GM18867 (cell line): ENCODE data around the gene MGAT3.

Experiments
- ATAC-seq: cut with Tn5 transposase; IDR thresholded peaks from one replicate; pipeline ENCODE4 v1.9.1; 2021; ENCODE audit warnings: mild to moderate bottlenecking, moderate library complexity; ENCODE audit not compliant: unreplicated experiment

The MGAT3 gene

GRCh38 chr22:39525658-39525975 lies 68.8 kb downstream of the MGAT3 start:
- ATAC-seq, result no peak

DNA sequence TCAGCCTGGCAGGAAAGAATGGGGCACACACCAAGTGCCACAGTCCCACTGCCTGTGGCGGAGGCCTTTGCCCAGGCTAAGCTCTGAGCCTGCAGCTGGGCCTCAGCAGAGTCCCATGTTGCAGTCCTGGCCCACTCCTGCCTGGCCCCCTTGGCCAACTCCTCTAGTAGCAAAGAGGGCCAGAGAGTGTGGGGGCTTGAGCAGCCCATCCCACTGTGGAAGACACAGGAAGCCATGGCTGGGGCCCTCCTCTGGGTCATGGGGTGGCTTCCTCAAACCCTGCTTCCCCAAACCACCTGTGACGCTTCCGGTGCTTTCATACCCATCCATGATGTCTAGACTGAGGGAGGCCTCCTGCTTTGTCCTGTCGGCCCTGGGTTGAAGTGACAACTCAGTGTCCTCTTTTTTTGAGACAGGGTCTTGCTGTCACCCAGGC lies 69.9 kb downstream of the MGAT3 start:
- no peak for ATAC-seq

DNA sequence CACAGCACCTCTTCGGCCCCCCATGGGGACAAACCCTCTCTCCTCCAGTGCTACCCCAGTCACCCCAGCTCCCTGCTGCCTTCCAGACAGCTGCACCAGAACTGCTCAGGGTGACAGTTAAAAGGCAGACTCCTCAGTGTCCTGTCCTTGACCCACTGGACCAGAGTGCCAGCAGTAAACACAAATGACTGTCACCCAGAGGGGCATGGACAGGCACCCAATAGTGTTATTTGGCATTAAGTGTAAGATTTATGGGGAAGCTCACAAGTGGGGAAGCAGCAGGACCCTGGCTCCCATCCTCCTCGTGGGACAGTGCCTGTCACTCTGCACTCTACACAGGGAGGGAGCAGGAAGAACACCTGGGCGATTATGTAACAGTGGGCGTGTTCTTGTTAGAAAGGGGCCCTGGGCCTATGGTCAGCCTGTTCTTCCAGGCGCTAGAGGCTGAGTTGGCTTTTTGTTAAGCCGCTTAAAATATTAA lies 70.7 kb downstream of the MGAT3 start:
- ATAC-seq, result no peak

- ATAC-seq, result no peak
Measured at GRCh38 chr22:39528080-39528661, 71.4 kb downstream of the MGAT3 start.

- ATAC-seq, result peak; percentile 25
Measured at GRCh38 chr22:39528681-39529486, 72.1 kb downstream of the MGAT3 start.

DNA sequence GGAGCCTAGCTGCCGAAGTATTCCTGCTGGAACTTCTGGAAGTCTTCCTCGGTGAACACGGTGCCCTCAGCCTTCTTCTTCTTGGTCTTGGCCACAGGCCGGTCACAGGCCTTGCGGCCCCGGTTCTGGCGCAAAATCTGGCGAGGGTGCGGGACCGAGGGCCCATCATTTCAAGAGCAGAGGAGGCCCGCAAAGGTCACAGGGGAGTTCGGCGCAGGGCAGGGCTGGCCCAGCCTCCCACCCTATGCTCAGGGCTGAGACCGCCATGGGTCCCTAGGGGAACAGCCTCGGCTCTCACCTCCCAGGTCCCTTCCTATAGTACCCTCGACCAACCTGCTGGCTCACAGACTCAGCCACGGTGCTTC lies 72.7 kb downstream of the MGAT3 start:
- ATAC-seq, result no peak

GRCh38 chr22:39530116-39530515 lies 73.3 kb downstream of the MGAT3 start:
- no peak for ATAC-seq

- no peak for ATAC-seq
Measured at GRCh38 chr22:39530692-39531331, 74.0 kb downstream of the MGAT3 start.

DNA sequence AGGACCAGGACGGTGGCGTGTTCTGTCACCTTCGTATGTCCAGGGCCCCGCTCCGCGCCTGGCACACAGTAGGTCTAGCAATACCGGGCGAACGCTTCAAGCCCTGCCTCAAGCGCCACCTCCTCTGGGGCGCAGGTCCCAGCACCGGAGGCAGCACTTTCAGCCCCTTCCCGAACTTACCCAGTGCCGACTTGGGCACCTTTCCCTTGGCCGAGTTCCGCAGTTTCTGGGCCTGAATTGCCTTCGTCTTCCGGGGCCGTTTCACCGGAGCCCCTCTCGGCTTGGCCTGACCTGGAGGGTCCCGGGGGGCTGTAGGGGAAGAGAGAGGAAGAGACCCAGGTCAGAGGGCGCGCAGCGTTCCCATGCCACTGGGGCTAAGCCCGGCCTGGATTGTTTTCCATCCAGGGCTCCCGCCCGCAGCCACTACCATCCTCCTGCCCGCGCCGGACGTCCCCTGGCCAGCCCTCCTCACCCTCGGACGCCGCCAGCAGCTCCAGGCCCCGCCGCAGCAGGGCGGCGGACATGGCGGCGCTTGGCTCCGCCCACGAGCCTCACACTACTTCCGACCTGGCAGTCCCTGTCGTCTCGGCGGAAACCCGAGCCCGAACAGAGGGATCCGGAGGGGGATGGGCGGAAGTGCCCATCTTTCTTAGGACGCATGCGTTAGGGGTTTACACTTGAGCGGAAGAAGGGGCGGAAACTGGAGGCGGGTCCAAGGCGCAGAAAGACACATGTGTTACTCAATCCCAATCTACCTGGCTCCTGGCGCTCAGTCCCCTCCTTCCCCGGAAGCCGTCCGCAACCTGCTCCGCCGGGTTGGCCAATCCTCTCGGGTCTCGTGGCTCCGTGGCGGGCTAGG lies 75.6 kb downstream of the MGAT3 start, which contains the start of gene RPS19BP1:
Gene RPS19BP1, minus strand, starts transcription at position 534 of the 859 bp plus-strand sequence. Its CDS starts 10 bp downstream, at position 524.
- ATAC-seq, result peak; percentile 68

- no peak for ATAC-seq
Measured at GRCh38 chr22:39534092-39534506, 77.3 kb downstream of the MGAT3 start.

DNA sequence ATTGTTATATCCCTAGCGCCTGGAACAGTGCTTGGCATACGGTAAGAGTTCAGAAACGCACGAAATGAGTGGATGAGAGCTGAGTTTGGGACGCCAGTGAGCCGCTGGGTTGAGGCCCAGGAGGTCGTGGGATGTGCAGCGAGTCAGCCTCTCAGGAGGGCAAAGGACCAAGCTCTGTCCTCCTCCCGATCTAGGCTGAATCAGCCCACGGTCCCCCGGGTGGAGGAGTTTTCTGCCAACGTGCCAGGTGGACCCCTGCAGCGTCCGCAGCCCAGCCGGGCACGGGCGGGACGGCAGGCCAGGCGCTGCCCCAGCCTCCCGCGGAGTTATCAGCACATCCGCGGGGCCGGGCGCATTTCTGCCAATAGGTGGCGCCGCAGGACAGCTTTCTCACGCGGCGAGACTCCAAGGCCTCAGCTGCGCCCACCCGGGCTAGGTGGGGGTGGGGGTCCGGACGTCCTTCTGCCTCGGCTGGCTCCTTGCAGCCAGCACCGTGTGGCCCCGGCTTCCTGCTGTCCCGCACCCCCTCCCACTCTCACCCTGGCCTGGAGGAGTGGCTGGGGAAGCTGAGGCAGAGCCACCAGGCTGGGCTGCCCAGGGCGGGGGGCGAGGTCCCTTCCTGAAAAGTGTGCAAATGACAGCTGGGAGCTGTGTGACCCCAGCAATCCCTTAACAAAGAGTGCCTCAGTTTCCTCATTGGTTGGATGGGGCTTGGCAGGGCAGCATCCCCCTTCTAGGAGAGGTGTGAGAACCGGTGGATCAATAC lies 78.0 kb downstream of the MGAT3 start:
- no peak for ATAC-seq

- ATAC-seq, result no peak
Measured at GRCh38 chr22:39535357-39535725, 78.5 kb downstream of the MGAT3 start.

DNA sequence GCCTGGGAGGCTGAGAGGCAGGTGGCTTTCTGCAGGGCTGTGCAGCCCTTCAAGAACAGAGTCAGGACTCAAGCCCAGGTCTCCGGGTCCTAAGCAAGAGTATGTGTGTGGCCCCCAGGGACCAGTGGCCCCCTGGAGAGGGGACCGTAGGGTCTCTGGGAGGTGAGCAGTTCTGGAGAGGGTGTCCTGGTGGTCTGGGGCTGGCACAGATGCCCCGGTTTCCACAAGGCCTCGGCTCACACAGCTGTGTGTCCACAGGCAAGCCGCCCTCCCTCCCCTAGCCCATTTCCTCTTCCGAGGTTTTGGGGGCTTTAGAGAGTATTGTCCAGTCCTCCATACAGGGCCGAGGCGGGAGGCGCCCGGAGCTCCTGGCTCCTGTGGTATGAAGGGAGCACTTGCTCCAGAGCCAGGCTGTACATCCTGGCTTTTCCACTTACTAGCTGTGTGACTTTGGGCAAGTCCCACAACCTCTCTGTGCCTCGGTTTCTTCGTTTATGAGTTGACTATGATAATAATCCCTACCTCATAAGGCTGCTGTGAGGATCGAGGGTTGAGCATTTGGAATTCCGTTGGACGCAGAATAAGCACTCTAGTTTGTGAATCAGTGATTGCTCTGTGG lies 79.1 kb downstream of the MGAT3 start:
- ATAC-seq, result no peak

- no peak for ATAC-seq
Measured at GRCh38 chr22:39536711-39537110, 79.9 kb downstream of the MGAT3 start.

GRCh38 chr22:39537975-39538374 lies 81.2 kb downstream of the MGAT3 start:
- ATAC-seq, result no peak
